ENCODE measurements around the gene FBXL2.
"Not testable (repeated sequence)": the region's sequence is repeated elsewhere in the genome, so short reads cannot be mapped to it uniquely, and the experiment has no call there.

GRCh38 chr3:33429306-33429705, 152.1 kb downstream of the FBXL2 start:
- TF ChIP-seq CTCF, POLR2A, POLR2AphosphoS5 (IDR thresholded peaks at IDR 0.05): not testable (repeated sequence)
